Natural killer cell treated with Interleukin-12 subunit alpha and Interleukin-12 subunit beta and Interleukin-15 and Interleukin-18, amount 100 ng/mL, for 72 hours (primary cell): ENCODE results near the gene GPR132. TPM values are rescaled to one million over a fixed set of nuclear protein-coding genes. Genes with fewer than 3 reads are reported as not detected.

ENCODE experiments used
- total RNA-seq, 2 donors: library from RNA; stranded (reverse); gene quantifications; one replicate each; pipeline ENCODE4 v1.2.3, GENCODE V29; 2022

Gene GPR132
- total RNA-seq, 2 donors from 2014 or later, result 80.9 to 88.3 TPM

Other genes starting within 250 kb of the GPR132 start
- gene CEP170B, start 200.2 kb downstream of the GPR132 start, total RNA-seq, result 1 to 10 TPM; 3.4 to 3.8 TPM
- gene PLD4, start 140.6 kb downstream of the GPR132 start, total RNA-seq, result not detected
- gene AHNAK2, start 87.1 kb downstream of the GPR132 start, total RNA-seq, result not detected
- 1 to 10 TPM; 1.2 to 1.5 TPM for gene CLBA1, start 79.6 kb downstream of the GPR132 start, total RNA-seq
- gene CDCA4, start 44.3 kb downstream of the GPR132 start, total RNA-seq, result 10 to 100 TPM; 39.9 to 71.5 TPM
- 1 to 10 TPM; 5.9 to 7.1 TPM for gene JAG2, start 103.3 kb upstream of the GPR132 start, total RNA-seq
- 10 to 100 TPM; 10.2 to 23.4 TPM for gene NUDT14, start 115.9 kb upstream of the GPR132 start, total RNA-seq
- gene BTBD6, start 183.1 kb upstream of the GPR132 start, total RNA-seq, result 10 to 100 TPM; 42.3 to 52.9 TPM
- 10 to 100 TPM; 43.4 to 76.5 TPM for gene BRF1, start 235.6 kb upstream of the GPR132 start, total RNA-seq
- 10 to 100 TPM; 24.9 to 26.3 TPM for gene PACS2, start 249.3 kb upstream of the GPR132 start, total RNA-seq